Stomach (tissue), 4 donors: ENCODE results near the gene PUS1.

Source experiments
- CTCF ChIP-seq, 7 experiments: fragments of 450-650 bp in 4 of 7; fragments of 200-600 bp in 3 of 7; sonication (generic) in 3 of 7; IDR thresholded peaks; one replicate each; pipeline ENCODE4 v1.5.1; 2016 to 2019; ENCODE audit warnings: antibody characterized with exemption in 7 of 7, control low read depth in 2 of 7, mild to moderate bottlenecking in 1 of 7
- POLR2A ChIP-seq, 4 donors: fragments of 450-650 bp; IDR thresholded peaks; one replicate each; pipeline ENCODE4 v1.6.1; 2016; ENCODE audit warnings: antibody characterized with exemption in 4 of 4, control low read depth in 2 of 4, mild to moderate bottlenecking in 1 of 4, moderate library complexity in 1 of 4
- POLR2AphosphoS5 ChIP-seq, 3 donors: sonication (generic); formaldehyde crosslinking; IDR thresholded peaks; one replicate each; pipeline ENCODE4 v1.6.1; 2016; ENCODE audit warnings: antibody characterized with exemption in 3 of 3

- TF ChIP-seq CTCF (IDR thresholded peaks at IDR 0.05) (no peak), POLR2AphosphoS5 (IDR thresholded peaks at IDR 0.05) (no peak), POLR2A (IDR thresholded peaks at IDR 0.05) (no peak)
Measured at GRCh38 chr12:131905630-131906091, 23.4 kb upstream of the PUS1 start.
